Erythroblast (primary cell): ENCODE measurements around the gene RET.

Source experiments
- GATA1 ChIP-seq: IDR thresholded peaks from 2 replicates; pipeline ENCODE4 v1.6.1; 2011; ENCODE audit warnings: low read depth, mild to moderate bottlenecking, control low read depth, low read length, moderate library complexity
- POLR2A ChIP-seq: IDR thresholded peaks from 2 replicates; pipeline ENCODE4 v1.6.1; 2011; ENCODE audit warnings: mild to moderate bottlenecking, low read length

GRCh38 chr10:43121444-43121843, 44.6 kb downstream of the RET start:
- no peak for TF ChIP-seq POLR2A
- TF ChIP-seq GATA1, result no peak
